Stimulated activated CD8-positive, alpha-beta memory T cell treated with anti-CD3 and anti-CD28 coated beads, Interleukin-7, amount 100 ng/mL, for 4 hours (primary cell): ENCODE data around the gene MAPK4.
"Not testable (repeated sequence)": the region's sequence is repeated elsewhere in the genome, so short reads cannot be mapped to it uniquely, and the experiment has no call there.

Experiments used
- DNase-seq, 2 donors: peaks; one replicate each; pipeline ENCODE4 v3.0.0-alpha.2; 2020; ENCODE audit warnings: low read depth in 2 of 2

The MAPK4 gene

DNA sequence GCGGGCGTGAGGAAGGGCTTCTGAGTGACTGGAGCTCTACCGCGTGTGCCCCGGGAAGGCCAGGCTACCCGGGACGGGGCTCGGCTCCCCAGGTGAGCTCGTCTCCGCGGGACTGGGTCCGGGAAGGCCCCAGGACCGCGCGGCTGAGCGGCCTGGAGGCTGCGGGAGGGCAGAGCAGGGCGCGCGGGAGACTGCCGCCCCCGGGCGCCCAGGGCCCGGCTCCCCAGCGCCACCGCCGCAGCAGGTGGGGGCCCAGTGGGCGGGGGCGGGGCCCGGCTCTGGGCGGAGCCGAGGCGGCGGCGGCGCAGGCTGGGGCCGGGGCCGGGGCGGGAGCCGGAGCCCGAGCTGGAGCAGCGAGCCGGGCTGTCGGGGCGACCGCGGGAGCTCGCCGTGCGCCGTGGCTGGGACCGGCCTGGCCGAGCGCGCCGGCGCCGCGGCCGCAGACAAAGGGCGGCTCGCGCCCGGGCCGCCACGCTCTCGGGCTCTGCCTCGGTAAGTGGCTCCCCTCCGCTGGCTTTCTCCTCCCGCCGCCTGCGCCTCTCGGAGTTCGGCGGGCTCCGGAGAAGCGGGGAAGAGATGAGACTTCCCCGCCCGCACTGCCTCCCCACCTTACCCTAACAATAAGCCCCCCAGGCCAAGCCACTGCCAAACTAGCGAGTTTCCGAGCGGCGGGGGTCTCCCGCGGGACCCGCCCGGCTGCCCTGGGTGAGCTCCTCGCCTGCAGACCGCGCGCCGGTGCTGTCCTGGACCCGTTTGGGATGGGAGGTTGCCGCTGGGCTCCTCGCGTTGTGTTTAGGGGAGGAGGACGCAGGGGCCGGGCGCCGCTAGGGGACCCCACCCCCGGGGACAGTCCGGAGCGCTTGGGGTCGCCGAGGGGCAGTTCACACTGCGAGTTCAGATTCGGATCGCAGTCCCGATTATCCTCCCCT lies at the start of gene MAPK4:
Gene MAPK4, plus strand, starts transcription at position 336 of the 929 bp plus-strand sequence. CDS start 103,872 bp downstream, outside the sequence.
- peak in 1 of 2 donors; percentile 2 for DNase-seq

DNA sequence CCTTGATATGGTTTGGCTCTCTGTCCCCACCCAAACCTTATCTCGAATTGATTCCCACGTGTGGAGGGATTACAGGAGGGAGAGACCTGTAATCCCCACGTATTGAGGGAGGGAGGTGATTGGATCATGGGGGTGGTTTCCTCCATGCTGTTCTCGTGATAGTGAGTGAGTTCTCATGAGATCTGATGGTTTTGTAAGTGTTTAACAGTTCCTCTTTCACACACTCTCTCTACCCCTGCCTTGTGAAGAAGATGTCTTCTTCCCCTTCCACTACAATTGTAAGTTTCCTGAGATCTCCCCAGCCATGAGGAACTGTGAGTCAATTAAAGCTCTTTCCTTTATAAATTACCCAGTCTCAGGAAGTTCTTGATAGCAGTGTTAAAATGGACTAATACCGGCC lies 42.6 kb upstream of the MAPK4 start:
- DNase-seq, result not testable (repeated sequence)

DNA sequence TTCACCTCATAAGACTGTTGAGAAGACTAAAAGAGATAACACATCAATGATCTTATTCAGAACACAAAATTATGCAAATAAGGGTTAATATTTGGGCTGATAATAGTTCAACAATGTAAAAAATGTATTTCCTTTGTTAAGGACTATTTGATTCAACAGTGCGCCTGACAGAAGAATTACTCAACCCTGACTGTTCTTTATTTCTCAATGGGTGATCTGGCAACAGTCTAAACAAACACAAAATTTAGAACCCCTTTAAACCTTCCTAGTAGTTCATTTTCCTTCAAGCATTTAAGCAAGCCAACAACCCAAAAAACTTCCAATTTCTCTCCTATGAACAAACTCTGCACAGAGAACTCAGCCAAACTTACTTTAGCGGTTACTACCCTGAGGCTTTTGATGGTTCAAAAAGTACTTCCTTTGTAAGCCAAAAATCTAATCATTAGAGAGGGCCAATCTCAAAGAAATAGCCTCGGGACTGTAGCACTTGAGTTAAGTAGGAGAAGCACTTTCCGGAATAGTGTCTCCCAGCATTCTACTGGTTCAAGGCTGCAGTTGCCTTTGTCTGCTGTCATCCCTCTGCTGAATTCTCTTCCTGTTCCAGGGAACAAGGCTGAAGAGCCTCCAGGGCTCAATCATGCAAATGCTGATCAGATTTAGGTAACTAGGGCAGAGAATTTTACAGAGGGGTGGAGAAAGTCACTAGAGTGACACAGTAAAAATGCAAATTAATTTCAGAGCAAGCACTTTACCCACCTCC lies 40.9 kb upstream of the MAPK4 start:
- DNase-seq, result no peak

DNA sequence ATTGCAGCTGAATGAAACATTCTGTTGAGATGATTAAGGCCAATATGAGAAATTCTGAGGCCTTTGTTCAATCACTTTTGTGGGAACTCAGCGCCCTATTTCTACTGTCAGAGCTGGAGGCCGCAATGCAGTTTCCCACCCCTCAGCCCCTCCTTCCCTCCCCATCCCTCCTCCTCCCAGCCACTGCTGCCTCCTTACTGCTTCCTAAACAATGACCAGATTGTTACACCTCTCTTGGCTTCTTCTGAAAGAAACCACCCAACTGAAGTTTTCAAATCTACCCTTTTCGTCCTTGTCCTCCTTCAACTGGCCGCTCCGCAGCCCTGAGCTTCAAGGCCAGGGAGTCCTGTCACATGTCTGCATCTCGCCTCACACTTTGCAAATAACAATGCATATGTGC lies 36.7 kb upstream of the MAPK4 start:
- DNase-seq, result no peak

- no peak for DNase-seq
Observed at GRCh38 chr18:50527636-50528307, 32.1 kb upstream of the MAPK4 start.

DNA sequence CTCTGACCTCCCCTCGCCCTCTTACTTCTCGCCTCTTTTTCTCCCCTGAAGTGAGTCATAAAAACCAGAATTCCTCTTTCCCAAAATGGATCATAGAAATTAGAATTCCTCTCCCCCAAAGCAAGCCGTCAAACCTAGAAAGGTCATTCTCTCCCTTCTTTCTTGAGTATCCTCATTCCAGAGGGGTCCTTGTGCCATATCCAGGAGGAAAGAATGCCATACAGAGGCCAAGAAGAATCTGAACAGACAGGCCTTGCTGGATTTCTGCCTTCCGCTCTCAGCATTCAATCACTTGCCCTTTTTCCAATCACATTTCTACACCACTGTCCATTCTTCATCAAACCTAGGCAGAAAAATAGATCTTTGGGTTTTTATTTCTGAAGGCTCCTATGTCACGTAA lies 31.1 kb upstream of the MAPK4 start:
- DNase-seq, result no peak

DNA sequence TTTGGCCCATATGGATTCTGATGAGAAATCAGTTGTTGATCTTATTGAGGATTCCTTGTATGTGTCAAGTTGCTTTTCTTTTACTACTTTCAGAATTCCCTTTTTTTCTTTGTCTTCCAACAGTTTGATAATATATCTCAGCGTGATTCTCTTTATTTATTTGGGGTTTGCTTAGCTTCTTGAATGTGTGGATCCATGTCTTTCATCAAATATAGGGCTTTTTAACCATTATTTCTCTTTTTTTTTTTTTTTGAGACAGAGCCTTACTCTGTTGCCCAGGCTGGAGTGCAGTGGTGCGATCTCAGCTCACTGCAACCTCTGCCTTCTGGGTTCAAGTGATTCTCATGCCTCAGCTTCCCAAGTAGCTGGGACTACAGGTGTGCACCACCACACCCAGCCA lies 26.1 kb upstream of the MAPK4 start:
- DNase-seq, result not testable (repeated sequence)

- not testable (repeated sequence) for DNase-seq
Observed at GRCh38 chr18:50544476-50544875, 15.4 kb upstream of the MAPK4 start.

- no peak for DNase-seq
Observed at GRCh38 chr18:50545936-50546335, 14.0 kb upstream of the MAPK4 start.

DNA sequence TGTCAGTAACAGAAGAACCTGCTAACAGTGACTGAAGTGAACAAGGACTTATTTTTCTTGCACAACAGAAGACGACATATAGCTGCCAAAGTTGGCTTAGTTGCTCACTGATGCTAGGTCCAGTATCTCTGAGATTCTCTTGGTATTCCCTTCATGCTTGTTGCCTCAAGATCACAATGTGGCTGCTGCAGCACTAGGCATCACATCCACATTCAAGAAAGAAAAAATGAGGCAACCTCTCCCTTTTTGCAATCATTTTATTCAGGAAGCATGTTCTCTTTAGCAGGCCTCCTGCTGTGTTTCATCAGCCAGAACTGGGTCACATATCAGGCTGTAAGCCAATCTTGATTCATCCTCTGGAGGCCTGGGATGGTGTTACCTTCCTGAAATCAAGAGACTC lies 11.7 kb upstream of the MAPK4 start:
- DNase-seq, result no peak

DNA sequence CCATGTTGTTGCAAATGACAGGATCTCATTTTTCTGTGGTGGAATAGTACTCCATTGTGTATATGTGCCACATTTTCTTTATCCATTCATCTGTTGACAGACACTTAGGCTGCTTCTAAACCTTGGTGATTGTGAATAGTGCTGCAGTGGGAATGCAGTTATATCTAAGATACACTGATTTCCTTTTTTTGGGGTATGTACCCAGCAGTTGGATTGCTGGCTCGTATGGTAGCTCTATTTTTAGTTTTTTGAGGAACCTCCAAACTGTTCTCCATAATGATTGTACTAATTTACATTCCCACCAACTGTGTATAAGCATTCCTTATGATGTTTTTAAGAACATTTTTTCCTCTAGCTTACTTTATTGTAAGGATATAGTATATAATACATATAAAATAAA lies 8.2 kb upstream of the MAPK4 start:
- not testable (repeated sequence) for DNase-seq

- no peak for DNase-seq
Observed at GRCh38 chr18:50558157-50558556, 1.7 kb upstream of the MAPK4 start.

DNA sequence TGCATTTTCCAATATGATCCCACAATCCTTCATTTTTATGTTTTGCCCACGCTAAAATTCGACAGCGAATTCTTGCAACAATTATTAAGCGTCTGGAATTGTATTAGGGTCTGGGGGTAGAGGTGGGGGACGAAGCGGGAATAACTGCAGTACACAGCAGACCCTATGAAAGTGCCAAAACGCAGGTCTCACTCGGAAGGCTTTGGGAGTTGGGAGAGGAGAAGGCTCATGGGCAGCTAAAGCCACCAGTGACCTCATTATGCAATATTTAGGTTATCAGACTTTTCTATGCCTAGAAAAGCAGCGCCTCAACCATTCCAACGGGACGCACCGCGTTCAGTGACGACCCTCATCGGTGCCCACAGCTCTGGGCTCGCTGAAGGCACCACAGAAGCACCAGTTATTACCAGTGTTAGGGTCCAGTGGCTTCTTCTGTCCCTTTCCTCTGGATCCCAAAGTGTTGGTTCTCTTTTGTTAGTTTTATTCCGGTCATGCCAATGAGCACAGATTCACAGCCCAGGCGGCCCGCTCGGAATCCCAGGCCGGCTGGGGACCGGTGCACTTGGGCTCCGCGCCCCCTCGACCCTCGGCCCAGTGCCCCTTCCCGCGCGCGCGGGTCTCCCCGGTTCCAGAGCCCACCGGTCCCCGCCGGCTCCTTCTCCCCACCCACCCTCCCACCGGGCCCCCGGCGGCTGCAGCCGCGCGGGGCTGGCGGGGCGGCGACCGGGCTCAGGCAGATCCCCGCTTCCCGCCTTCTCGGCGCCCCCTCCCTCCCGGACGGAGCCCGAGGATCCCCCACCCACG lies 737 bp upstream of the MAPK4 start:
- DNase-seq, result no peak

GRCh38 chr18:50560681-50561629 lies 1.1 kb downstream of the MAPK4 start:
- no peak for DNase-seq

- DNase-seq, result not testable (repeated sequence)
Observed at GRCh38 chr18:50562258-50562657, 2.4 kb downstream of the MAPK4 start.

GRCh38 chr18:50562686-50563085 lies 2.8 kb downstream of the MAPK4 start:
- no peak for DNase-seq

DNA sequence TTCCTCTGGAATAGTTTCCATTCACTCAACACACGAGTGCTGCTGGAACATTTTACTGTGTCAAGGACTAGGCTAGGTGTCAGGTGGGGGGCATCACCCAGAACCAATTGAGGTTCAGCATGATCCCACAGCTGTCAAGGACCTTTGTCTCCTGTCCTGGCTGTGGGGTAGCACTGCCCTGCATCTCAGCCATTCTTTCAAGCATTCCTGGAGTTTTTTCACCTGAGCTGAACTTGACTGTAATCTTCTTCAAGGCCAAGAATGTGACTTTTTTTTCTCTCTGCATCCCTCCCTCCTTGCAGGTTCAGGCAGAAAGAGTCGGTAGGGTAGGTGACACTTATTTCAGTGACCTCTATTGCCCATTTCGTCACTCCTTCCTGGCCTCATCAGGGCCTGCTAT lies 3.5 kb downstream of the MAPK4 start:
- DNase-seq, result no peak

DNA sequence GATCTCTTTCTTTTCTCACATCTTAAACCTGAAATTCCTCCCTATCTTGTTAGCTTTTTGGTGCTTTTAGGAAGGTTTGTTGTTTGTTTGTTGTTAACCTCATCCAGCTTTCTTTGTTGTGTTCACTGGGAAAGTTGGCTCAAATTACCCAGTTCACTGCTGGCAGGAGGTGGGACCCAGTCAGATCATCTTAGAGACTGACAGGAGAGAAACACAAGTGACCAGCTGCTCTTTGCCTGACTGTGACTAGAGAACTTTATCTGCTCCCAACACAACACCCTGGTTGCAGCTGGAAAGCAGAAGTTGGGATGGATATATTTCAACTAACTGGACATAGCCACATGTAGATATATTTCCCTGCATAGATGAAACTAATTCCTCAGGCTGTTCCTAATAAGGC lies 10.0 kb downstream of the MAPK4 start:
- no peak for DNase-seq

DNA sequence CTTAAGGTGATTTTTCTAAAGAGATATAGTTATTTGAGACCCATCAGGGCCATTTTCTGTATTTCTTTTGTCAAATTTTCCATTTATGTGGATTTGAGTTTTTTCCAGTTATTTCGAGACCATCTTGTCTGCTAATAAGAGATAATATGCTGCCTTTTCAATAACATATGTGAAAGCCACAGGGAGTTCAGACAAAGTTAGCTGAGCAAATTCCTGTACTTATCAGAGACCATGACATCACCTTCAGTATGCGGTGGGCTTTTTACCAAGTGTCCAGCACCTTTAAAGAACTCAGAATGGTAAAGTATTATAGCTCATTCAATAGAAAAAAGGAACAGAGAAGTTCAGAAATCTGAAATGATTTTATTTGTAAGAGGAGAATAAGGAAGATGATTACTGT lies 11.7 kb downstream of the MAPK4 start:
- no peak for DNase-seq

GRCh38 chr18:50573196-50573595 lies 13.3 kb downstream of the MAPK4 start:
- DNase-seq, result not testable (repeated sequence)
